ENCODE data around the gene SRSF8. TPM values are rescaled to one million over a fixed set of nuclear protein-coding genes. Genes with fewer than 3 reads are reported as not detected.

Gene SRSF8
- polyA plus RNA-seq, 1 of the 3 experiments (the other 2 are of a cell fraction), result 25.4 TPM

DNA sequence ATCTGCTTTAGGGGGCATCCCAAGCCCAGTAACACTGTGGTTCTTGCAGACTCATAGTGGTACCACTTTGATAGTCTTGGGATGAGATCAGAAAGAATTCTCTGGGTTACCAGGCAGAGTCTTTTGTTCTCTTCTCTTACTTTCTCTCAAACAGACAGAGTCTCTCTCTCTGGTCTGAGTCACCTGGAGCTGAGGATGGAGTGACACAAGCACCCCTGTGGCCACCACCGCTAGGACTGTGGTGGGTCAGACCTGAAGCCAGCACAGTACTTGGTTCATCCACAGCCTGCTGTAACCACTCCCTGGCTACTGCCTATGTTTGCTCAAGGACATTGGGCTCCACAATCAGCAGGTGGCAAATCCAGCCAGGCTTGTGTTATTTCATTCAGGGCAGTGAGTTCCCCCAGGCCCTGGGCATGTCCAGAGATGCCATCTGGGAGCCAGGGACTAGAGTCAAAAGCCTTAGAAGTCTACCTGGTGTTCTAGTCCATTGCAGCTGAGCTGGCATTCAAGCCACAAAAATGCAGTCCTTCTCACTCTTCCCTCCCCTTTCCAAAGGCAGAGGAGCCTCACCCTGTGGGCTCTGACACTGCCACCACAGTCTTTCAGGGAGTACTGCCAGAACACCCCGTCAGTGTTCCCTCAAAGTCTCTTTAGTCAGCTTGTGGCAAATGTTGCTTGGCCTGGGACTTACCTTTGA lies 52.8 kb downstream of the SRSF8 start:
- Histone ChIP-seq H3K4me2 (no peak overlapping the region), H3K9me3 (no peaks in the 10 kb centered on the region), H2AFZ (ENCODE audit: low read depth) (no peak overlapping the region), H3K27ac (ENCODE audit: low read depth in 2 of 2, low read length in 1 of 2) (no peak overlapping the region), H3F3A (replicated peaks; ENCODE audit: insufficient read depth) (no peaks in the 10 kb centered on the region), H3K36me3 (replicated peaks in 1 of 2; ENCODE audit: control insufficient read depth in 1 of 2, insufficient read depth in 2 of 2, low read length in 1 of 2) (no peaks in the 10 kb centered on the region), H3K4me1 (ENCODE audit: control insufficient read depth in 1 of 2, insufficient read depth in 2 of 2, low read depth in 1 of 2, low read length in 1 of 2) (peaks cover 0 to 4% of the 10 kb centered on the region in 2 experiments; a peak in 1 of 4 replicates), H4K20me1 (ENCODE audit: insufficient read depth) (no peaks in the 10 kb centered on the region), H3K9ac (no peak overlapping the region), H3K27me3 (ENCODE audit: insufficient read depth) (no peaks in the 10 kb centered on the region), H3K4me3 (ENCODE audit: low read depth in 2 of 2, low read length in 1 of 2) (no peak overlapping the region), H3K9me2 (no peaks in the 10 kb centered on the region), H3K79me2 (ENCODE audit: insufficient read depth) (no peaks in the 10 kb centered on the region; the same call in 1 of the 2 replicates)
- WGBS (ENCODE audit: low lambda C conversion rate), result 100% methylated on average over 2 of the region's 2 CpGs
- ChIA-PET POLR2A (no interaction called here), CTCF (interaction anchor here (0.7 to 1.7 kb wide), 2 partner anchors 27 to 849 kb away, joined by 3 read pairs; no protein-coding TSS in a partner anchor)
- TF ChIP-seq RXRA (IDR thresholded peaks at IDR 0.05; ENCODE audit: borderline replicate concordance, low read depth) (no peak), NFIC (IDR thresholded peaks at IDR 0.05; ENCODE audit: borderline replicate concordance) (no peak), SMC3 (IDR thresholded peaks at IDR 0.05; ENCODE audit: low read depth, low read length) (no peak), EP300 (IDR thresholded peaks at IDR 0.05; ENCODE audit: borderline replicate concordance in 1 of 2, low read depth in 1 of 2, low read length in 1 of 2) (no peak), RAD21 (IDR thresholded peaks at IDR 0.05; ENCODE audit: low read length) (no peak), TEAD4 (IDR thresholded peaks at IDR 0.05; ENCODE audit: borderline replicate concordance, insufficient read depth) (no peak), GATA2 (CRISPR knock-in tag; IDR thresholded peaks at IDR 0.05) (no peak)
- TF ChIP-seq, protein P1, sequence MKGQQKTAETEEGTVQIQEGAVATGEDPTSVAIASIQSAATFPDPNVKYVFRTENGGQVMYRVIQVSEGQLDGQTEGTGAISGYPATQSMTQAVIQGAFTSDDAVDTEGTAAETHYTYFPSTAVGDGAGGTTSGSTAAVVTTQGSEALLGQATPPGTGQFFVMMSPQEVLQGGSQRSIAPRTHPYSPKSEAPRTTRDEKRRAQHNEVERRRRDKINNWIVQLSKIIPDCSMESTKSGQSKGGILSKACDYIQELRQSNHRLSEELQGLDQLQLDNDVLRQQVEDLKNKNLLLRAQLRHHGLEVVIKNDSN (IDR thresholded peaks at IDR 0.05; ENCODE audit: borderline replicate concordance, low read depth), result no peak
- TF ChIP-seq, protein P2, sequence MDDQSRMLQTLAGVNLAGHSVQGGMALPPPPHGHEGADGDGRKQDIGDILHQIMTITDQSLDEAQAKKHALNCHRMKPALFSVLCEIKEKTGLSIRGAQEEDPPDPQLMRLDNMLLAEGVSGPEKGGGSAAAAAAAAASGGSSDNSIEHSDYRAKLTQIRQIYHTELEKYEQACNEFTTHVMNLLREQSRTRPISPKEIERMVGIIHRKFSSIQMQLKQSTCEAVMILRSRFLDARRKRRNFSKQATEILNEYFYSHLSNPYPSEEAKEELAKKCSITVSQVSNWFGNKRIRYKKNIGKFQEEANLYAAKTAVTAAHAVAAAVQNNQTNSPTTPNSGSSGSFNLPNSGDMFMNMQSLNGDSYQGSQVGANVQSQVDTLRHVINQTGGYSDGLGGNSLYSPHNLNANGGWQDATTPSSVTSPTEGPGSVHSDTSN (IDR thresholded peaks at IDR 0.05), result no peak
- no peak for DNase-seq

Other genes starting within 250 kb of the SRSF8 start
- 27.0 and 33.5 TPM in 2 replicates for gene CWC15, start 93.4 kb upstream of the SRSF8 start, polyA plus RNA-seq (2012; rRNA removed)
- gene KDM4D, start 93.2 kb upstream of the SRSF8 start, polyA plus RNA-seq (2012; rRNA removed), result 1.1 and 1.2 TPM in 2 replicates
- 0.02 TPM in 1 of 2 replicates, not detected in the other for gene KDM4E, start 41.7 kb upstream of the SRSF8 start, polyA plus RNA-seq (2012; rRNA removed)
- not detected in 2 replicates for gene KDM4F, start 17.5 kb upstream of the SRSF8 start, polyA plus RNA-seq (2012; rRNA removed)
- gene ENDOD1, start 22.9 kb downstream of the SRSF8 start, polyA plus RNA-seq (2012; rRNA removed), result 15.0 and 18.4 TPM in 2 replicates
- gene SESN3, start 164.3 kb downstream of the SRSF8 start, polyA plus RNA-seq (2012; rRNA removed), result 1.7 and 2.2 TPM in 2 replicates

Data from SK-N-SH (cell line).